Activated CD4-positive, alpha-beta memory T cell treated with anti-CD3 and anti-CD28 coated beads, Interleukin-2, amount 10 ng/mL, durations not matched to agents 7 days and 5 days (primary cell): ENCODE results near the gene ANKRD37. TPM values are rescaled to one million over a fixed set of nuclear protein-coding genes. Genes with fewer than 3 reads are reported as not detected.

Source experiments
- CTCF ChIA-PET: fragments of 350-600 bp; sonication (Branson Sonifier 250); formaldehyde crosslinking; loops from one replicate; lab custom pipeline; 2021; ENCODE audit warnings: antibody characterized with exemption, inconsistent platforms; lab: Charles Lee
- POLR2A ChIA-PET: fragments of 350-600 bp; sonication (Branson Sonifier 250); formaldehyde crosslinking; loops from one replicate; lab custom pipeline; 2021; ENCODE audit warnings: antibody characterized with exemption; lab: Charles Lee
- DNase-seq: peaks from one replicate; pipeline ENCODE4 v3.0.0-alpha.2; 2020
- H3K27ac Mint-ChIP-seq: one replicate; pipeline ENCODE4 v1.8.0; 2021; ENCODE audit warnings: mild to moderate bottlenecking, mixed read lengths
- H3K27me3 Mint-ChIP-seq: one replicate; pipeline ENCODE4 v1.8.0; 2021; ENCODE audit warnings: mixed read lengths
- H3K36me3 Mint-ChIP-seq: one replicate; pipeline ENCODE4 v1.8.0; 2021; ENCODE audit warnings: low read depth, mixed read lengths
- H3K4me1 Mint-ChIP-seq: one replicate; pipeline ENCODE4 v1.8.0; 2021; ENCODE audit warnings: mixed read lengths
- H3K4me3 Mint-ChIP-seq: one replicate; pipeline ENCODE4 v1.8.0; 2021; ENCODE audit warnings: mild to moderate bottlenecking, mixed read lengths
- H3K9me3 Mint-ChIP-seq: one replicate; pipeline ENCODE4 v1.8.0; 2021; ENCODE audit warnings: mixed read lengths
- total RNA-seq, 2 experiments: library from RNA; stranded (reverse); gene quantifications; one replicate each; pipeline ENCODE4 v1.2.3, GENCODE V29; 2021

ANKRD37 gene
- total RNA-seq, 2 experiments from 2014 or later = 16.0 to 16.1 TPM

DNA sequence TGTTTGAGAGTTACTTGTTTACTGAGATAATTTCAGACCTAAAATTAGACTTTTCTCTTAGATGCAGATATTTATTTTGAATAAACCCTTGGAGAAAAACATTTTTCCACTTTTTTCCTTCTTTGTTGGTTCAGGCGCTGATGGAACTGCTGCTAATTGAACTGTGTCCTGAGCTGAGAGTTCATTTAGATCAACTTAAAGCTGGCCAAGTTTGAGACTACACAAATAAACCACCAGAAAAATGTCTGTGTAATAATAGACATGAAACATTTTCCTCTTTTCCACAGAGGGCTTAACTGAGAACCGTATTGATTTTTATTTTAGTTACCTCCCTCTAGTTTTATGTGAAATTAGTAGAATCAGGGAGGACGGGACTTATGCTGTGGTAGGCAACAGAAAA is 33.4 kb upstream of the ANKRD37 start:
- ChIA-PET POLR2A (no interaction called here), CTCF (no interaction called here)
- Mint-ChIP-seq H3K27ac (no peak overlapping the region), H3K36me3 (no peaks in the 10 kb centered on the region), H3K27me3 (no peaks in the 10 kb centered on the region), H3K4me1 (peaks cover 4% of the 10 kb centered on the region), H3K9me3 (no peaks in the 10 kb centered on the region), H3K4me3 (no peak overlapping the region)
- DNase-seq = no peak

DNA sequence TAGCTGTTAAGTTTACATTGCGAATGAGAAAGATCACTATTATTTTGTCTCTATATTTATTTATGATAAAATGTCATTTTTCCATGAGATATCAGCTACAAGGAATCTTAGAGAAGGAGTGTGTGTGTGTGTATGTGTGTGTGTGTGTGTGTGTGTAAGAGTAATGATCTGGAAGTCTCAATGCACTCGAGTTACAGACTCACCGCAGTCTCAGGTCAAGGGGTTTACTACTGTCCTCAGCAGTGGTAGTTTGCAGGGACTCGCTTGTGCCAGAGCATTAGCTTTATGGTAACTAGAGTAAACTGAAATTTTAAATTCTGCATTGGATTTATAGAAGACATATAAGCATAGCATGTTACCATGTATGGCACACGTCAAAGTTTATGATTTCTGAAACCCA is 31.8 kb upstream of the ANKRD37 start:
- no peak for DNase-seq
- Mint-ChIP-seq H3K9me3 (no peaks in the 10 kb centered on the region), H3K36me3 (no peaks in the 10 kb centered on the region), H3K27ac (no peak overlapping the region), H3K4me1 (peaks cover under 1% of the 10 kb centered on the region), H3K4me3 (no peak overlapping the region), H3K27me3 (no peaks in the 10 kb centered on the region)
- ChIA-PET CTCF (no interaction called here), POLR2A (no interaction called here)

DNA sequence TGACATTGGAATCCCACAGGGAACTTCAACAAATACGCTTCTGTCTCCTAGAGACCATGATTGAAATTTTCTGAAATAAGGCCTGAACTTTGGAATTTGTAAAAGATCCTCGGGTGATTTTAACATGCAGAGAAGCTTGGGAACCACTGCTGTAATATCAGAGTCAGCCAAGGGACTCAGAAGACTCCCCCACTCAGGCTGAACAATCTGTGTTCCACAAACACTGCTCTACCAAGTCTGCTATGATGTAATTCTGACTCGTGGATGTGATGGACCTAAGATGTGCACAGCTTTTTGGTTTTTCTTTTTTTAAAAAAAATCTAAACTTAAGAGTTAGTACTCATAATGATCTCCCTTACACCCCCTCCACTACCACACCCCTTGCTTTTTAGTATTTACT is 26.9 kb upstream of the ANKRD37 start:
- ChIA-PET POLR2A (no interaction called here), CTCF (no interaction called here)
- H3K9me3 Mint-ChIP-seq = no peaks in the 10 kb centered on the region
- H3K27ac Mint-ChIP-seq = no peak overlapping the region
- H3K36me3 Mint-ChIP-seq = no peaks in the 10 kb centered on the region
- no peaks in the 10 kb centered on the region for H3K4me1 Mint-ChIP-seq
- no peak for DNase-seq
- no peaks in the 10 kb centered on the region for H3K27me3 Mint-ChIP-seq
- H3K4me3 Mint-ChIP-seq = no peak overlapping the region

- no peak for DNase-seq
- no peaks in the 10 kb centered on the region for H3K36me3 Mint-ChIP-seq
- no peaks in the 10 kb centered on the region for H3K27me3 Mint-ChIP-seq
- no peaks in the 10 kb centered on the region for H3K4me1 Mint-ChIP-seq
- ChIA-PET POLR2A (no interaction called here), CTCF (no interaction called here)
- no peaks in the 10 kb centered on the region for H3K9me3 Mint-ChIP-seq
- H3K27ac Mint-ChIP-seq = no peak overlapping the region
- no peak overlapping the region for H3K4me3 Mint-ChIP-seq
Measured at GRCh38 chr4:185370268-185370949, 26.2 kb upstream of the ANKRD37 start.

DNA sequence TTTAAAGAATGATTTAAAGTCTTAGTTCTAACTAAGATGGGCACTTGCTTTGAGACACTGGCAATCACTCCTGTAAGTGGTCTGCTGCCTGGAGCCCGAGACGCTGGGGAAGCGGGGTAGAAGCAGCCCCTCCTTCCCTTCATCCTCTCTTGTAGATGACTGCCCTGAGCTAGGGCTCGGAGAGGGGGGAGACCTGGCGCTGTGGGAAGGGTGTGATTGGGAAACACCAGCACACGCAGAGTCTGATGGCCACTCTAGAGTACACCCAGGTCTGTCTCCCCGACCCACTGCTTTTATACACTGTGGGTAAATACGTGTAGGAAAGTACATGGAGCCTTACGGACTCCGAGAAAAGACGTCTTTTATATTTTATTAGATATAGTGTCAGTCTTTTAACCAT is 24.9 kb upstream of the ANKRD37 start:
- Mint-ChIP-seq H3K4me1 (no peaks in the 10 kb centered on the region), H3K27me3 (no peaks in the 10 kb centered on the region), H3K4me3 (no peak overlapping the region), H3K9me3 (no peaks in the 10 kb centered on the region), H3K36me3 (no peaks in the 10 kb centered on the region), H3K27ac (no peak overlapping the region)
- DNase-seq = no peak
- POLR2A ChIA-PET = no interaction called here
- CTCF ChIA-PET = no interaction called here

DNA sequence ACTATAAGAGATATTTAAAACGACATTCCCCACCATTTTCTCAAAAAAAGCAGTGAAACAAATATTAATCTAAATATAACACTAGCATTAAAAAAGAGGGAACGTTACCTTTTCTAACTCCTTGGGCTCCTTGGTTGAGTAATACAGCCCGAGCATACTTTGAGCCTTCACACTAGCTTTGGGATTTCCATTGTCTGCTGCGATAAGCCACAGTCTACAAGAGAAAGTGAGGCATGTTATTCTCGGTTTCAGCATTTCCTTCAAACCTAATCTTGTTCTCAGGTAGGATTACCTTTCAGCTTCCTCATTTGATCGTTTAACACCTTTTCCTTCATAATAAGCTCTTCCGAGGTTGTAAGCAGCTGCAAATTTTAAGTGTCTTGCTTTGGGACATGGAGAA is 22.6 kb upstream of the ANKRD37 start:
- H3K9me3 Mint-ChIP-seq = no peaks in the 10 kb centered on the region
- no peak overlapping the region for H3K4me3 Mint-ChIP-seq
- H3K27ac Mint-ChIP-seq = no peak overlapping the region
- ChIA-PET CTCF (interaction anchor here (1.3 kb wide), 1 partner anchor 12 kb away, joined by 3 read pairs; no protein-coding TSS in a partner anchor), POLR2A (no interaction called here)
- no peaks in the 10 kb centered on the region for H3K4me1 Mint-ChIP-seq
- H3K36me3 Mint-ChIP-seq = no peaks in the 10 kb centered on the region
- DNase-seq = no peak
- H3K27me3 Mint-ChIP-seq = no peaks in the 10 kb centered on the region

DNA sequence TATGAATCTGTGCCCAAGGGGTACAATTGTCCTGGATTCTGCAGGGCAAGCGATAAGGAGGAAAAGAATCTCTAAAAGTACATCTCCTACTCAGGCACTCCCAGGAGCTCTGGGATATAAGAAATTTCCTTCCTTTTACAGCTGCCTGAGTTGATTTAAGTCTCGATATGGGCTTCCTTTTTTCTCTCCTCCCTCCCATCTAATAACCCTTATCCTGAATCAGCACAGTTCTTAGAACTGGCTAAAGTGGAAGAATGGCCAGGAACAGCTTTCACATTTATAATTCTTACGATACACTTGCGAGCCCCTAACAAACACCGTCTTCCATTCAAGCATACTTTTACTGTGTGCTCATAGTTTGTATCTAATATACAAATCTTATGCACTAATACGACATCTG is 22.1 kb upstream of the ANKRD37 start:
- CTCF ChIA-PET = interaction anchor here (1.3 kb wide), 1 partner anchor 11 kb away, joined by 3 read pairs; no protein-coding TSS in a partner anchor
- Mint-ChIP-seq H3K27ac (no peak overlapping the region), H3K4me1 (no peaks in the 10 kb centered on the region), H3K27me3 (no peaks in the 10 kb centered on the region), H3K4me3 (no peak overlapping the region), H3K36me3 (no peaks in the 10 kb centered on the region), H3K9me3 (no peaks in the 10 kb centered on the region)
- POLR2A ChIA-PET = no interaction called here
- no peak for DNase-seq

GRCh38 chr4:185378264-185378663 is 18.4 kb upstream of the ANKRD37 start:
- Mint-ChIP-seq H3K27me3 (no peaks in the 10 kb centered on the region), H3K4me3 (no peak overlapping the region), H3K27ac (no peak overlapping the region), H3K36me3 (no peaks in the 10 kb centered on the region), H3K4me1 (no peaks in the 10 kb centered on the region), H3K9me3 (peaks cover 2% of the 10 kb centered on the region)
- POLR2A ChIA-PET = no interaction called here
- CTCF ChIA-PET = no interaction called here
- no peak for DNase-seq

GRCh38 chr4:185379326-185380295 is 17.0 kb upstream of the ANKRD37 start:
- Mint-ChIP-seq H3K9me3 (peaks cover 2% of the 10 kb centered on the region), H3K4me1 (peaks cover 3% of the 10 kb centered on the region), H3K27me3 (no peaks in the 10 kb centered on the region), H3K4me3 (no peak overlapping the region), H3K36me3 (no peaks in the 10 kb centered on the region), H3K27ac (no peak overlapping the region)
- ChIA-PET CTCF (interaction anchor here (0.6 kb wide), 1 partner anchor 80 kb away, joined by 3 read pairs; no protein-coding TSS in a partner anchor), POLR2A (interaction anchor here (1.0 kb wide), 1 partner anchor 17 kb away, joined by 3 read pairs; the partner anchor contains the start of genes ANKRD37 and LRP2BP)
- no peak for DNase-seq

- POLR2A ChIA-PET = no interaction called here
- H3K9me3 Mint-ChIP-seq = peaks cover 2% of the 10 kb centered on the region
- no peaks in the 10 kb centered on the region for H3K36me3 Mint-ChIP-seq
- H3K4me1 Mint-ChIP-seq = peaks cover 10% of the 10 kb centered on the region
- DNase-seq = no peak
- CTCF ChIA-PET = interaction anchor here (0.6 kb wide), 1 partner anchor 80 kb away, joined by 3 read pairs; no protein-coding TSS in a partner anchor
- no peak overlapping the region for H3K27ac Mint-ChIP-seq
- no peak overlapping the region for H3K4me3 Mint-ChIP-seq
- no peaks in the 10 kb centered on the region for H3K27me3 Mint-ChIP-seq
Measured at GRCh38 chr4:185380320-185380719, 16.3 kb upstream of the ANKRD37 start.

GRCh38 chr4:185381288-185382196 is 15.1 kb upstream of the ANKRD37 start:
- H3K27me3 Mint-ChIP-seq = no peaks in the 10 kb centered on the region
- CTCF ChIA-PET = no interaction called here

DNA sequence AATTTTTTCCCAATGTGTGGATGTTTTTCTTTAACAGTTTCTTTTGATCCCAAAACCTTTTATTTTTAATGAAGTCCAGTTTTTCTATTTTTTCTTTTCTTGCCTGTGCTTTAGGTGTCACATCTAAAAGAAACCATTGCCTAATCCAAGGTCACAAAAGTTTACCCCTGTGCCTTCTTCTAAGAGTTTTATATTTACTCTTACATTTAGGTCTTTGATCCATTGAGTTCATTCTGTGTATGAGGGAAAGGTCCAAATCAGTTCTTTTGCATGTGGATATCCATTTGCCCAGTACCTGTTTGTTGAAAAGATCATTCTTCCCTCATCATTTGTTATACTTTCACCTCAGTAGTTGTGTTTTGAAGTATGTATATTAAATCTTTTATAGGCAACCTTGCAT is 13.9 kb upstream of the ANKRD37 start:
- ChIA-PET POLR2A (no interaction called here), CTCF (no interaction called here)
- Mint-ChIP-seq H3K9me3 (peaks cover 2% of the 10 kb centered on the region), H3K4me3 (no peak overlapping the region), H3K27ac (no peak overlapping the region), H3K4me1 (peaks cover 18% of the 10 kb centered on the region), H3K36me3 (no peaks in the 10 kb centered on the region), H3K27me3 (no peaks in the 10 kb centered on the region)
- no peak for DNase-seq

More at GRCh38 chr4:185381288-185382196, 15.1 kb upstream of the ANKRD37 start:
- Mint-ChIP-seq H3K4me1 (peaks cover 18% of the 10 kb centered on the region), H3K4me3 (no peak overlapping the region), H3K9me3 (peaks cover 2% of the 10 kb centered on the region), H3K27ac (no peak overlapping the region), H3K36me3 (no peaks in the 10 kb centered on the region)
- DNase-seq = no peak
- POLR2A ChIA-PET = no interaction called here
